ENCODE measurements around the gene TARP.

DNA sequence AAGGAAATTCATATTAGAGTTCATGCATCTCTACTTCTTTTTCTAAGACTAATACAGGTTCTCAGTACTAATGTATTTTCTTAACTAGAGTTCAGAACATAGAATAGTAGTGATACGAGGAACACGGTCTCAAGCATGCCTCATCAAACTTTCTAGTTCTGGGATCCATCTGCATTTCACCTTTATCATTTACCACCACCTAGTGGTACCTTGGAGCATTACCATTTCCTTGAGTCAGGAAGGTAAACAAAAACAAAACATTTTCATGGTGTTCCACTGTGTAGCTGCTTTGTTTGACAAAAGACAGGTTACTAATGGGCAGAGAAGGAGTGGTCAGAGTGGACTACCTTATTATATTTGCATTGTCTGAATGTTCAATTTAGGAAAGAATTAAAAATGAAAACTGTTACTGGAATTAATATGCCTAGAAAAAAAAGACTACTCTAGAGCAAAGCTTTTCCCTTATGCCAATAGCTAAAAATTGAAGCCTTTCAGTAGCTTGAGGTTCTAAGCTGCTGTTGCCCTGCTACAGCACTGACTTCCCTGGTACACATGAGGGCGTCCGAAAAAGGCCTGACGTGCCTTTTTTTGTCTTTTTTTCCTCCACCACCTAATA lies 50.8 kb downstream of the TARP start:
- TF ChIP-seq, protein P1, sequence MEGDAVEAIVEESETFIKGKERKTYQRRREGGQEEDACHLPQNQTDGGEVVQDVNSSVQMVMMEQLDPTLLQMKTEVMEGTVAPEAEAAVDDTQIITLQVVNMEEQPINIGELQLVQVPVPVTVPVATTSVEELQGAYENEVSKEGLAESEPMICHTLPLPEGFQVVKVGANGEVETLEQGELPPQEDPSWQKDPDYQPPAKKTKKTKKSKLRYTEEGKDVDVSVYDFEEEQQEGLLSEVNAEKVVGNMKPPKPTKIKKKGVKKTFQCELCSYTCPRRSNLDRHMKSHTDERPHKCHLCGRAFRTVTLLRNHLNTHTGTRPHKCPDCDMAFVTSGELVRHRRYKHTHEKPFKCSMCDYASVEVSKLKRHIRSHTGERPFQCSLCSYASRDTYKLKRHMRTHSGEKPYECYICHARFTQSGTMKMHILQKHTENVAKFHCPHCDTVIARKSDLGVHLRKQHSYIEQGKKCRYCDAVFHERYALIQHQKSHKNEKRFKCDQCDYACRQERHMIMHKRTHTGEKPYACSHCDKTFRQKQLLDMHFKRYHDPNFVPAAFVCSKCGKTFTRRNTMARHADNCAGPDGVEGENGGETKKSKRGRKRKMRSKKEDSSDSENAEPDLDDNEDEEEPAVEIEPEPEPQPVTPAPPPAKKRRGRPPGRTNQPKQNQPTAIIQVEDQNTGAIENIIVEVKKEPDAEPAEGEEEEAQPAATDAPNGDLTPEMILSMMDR (IDR thresholded peaks at IDR 0.05), result peak; percentile 86
- no peak for TF ChIP-seq EZH2phosphoT487 (IDR thresholded peaks at IDR 0.05)
